ENCODE results near the gene TBC1D2.

The TBC1D2 gene, protein sequence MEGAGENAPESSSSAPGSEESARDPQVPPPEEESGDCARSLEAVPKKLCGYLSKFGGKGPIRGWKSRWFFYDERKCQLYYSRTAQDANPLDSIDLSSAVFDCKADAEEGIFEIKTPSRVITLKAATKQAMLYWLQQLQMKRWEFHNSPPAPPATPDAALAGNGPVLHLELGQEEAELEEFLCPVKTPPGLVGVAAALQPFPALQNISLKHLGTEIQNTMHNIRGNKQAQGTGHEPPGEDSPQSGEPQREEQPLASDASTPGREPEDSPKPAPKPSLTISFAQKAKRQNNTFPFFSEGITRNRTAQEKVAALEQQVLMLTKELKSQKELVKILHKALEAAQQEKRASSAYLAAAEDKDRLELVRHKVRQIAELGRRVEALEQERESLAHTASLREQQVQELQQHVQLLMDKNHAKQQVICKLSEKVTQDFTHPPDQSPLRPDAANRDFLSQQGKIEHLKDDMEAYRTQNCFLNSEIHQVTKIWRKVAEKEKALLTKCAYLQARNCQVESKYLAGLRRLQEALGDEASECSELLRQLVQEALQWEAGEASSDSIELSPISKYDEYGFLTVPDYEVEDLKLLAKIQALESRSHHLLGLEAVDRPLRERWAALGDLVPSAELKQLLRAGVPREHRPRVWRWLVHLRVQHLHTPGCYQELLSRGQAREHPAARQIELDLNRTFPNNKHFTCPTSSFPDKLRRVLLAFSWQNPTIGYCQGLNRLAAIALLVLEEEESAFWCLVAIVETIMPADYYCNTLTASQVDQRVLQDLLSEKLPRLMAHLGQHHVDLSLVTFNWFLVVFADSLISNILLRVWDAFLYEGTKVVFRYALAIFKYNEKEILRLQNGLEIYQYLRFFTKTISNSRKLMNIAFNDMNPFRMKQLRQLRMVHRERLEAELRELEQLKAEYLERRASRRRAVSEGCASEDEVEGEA

DNA sequence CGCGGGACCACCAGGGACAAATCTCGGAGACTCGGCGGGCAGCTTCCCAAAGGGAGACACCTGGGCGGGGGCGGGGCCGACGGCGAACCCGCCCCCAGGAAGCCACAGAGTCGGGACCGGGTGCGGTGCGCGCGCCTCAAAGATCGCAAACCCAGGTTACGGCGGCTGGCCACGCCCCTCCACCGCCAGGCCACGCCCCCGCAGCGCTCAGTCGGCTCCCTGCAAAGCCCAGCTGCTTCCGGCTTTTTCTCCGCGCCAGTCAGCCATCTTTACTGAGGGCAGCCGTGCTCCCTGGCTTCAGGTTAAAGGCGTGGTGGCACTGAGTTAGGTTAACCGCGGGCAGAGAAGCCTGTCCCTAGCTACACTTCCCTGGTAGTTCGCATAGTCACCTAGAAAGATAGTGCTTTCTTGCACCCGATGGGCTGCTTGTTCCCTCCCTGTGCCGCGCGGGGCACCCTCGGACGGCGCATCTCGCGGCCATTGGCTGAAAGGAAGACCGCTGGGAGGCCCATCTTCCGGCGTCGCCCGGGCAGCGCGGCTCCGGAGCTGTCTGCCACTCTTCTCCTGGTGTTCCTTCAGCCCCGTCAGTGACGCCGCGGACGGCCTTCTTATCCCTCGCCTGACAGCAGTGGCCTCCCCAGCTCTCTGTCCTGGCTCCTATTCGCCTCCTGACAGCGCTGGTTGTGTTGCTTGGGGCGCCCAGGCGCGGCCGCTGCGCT is at the start of gene TBC1D2:
TBC1D2 (minus strand) TSS at position 72 of the 719 bp plus-strand sequence. CDS start 108 bp downstream, outside the sequence.
- Histone ChIP-seq H3K27me3 (ENCODE audit: insufficient read depth, low read length) (peaks cover 11% of the 10 kb centered on the region; the same call in 1 of the 2 replicates), H3K36me3 (ENCODE audit: insufficient read depth, low read depth, low read length) (no peaks in the 10 kb centered on the region), H3K27ac (ENCODE audit: low read length) (peak within 1 kb of the TSS; percentile 26), H3K4me3 (ENCODE audit: low read length) (peak within 1 kb of the TSS; percentile 83), H3K9me3 (ENCODE audit: insufficient read depth, low read depth, low read length) (no peaks in the 10 kb centered on the region), H3K9ac (ENCODE audit: low read depth, low read length) (peak within 1 kb of the TSS; percentile 86), H3K4me1 (ENCODE audit: insufficient read depth, low read length) (peaks cover 5% of the 10 kb centered on the region; the same call in 1 of the 2 replicates)

DNA sequence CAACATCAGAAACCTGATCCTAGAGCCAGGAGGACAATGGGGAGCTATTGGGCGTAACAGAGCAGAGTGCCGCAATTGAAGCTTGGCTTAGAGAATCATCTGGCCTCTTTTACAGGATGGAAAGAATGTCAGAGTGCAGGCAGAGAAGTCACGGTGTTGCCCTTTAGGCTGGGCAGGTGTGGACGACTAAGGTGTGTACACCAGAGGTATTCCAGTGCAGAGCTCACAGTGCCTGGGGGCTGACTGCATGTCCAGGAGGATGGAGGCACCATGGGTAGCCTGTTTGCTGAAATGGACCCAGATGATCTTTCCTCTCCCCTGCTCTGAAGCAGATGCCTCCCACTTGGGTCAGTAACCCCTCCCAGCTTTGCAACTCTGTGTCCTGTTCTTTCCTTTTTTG is 48.9 kb upstream of the TBC1D2 start:
- Histone ChIP-seq H3K36me3 (ENCODE audit: insufficient read depth, low read depth, low read length) (no peaks in the 10 kb centered on the region), H3K27me3 (ENCODE audit: insufficient read depth, low read length) (no peaks in the 10 kb centered on the region; the same call in 1 of the 2 replicates), H3K4me1 (ENCODE audit: insufficient read depth, low read length) (no peaks in the 10 kb centered on the region), H3K9me3 (ENCODE audit: insufficient read depth, low read depth, low read length) (no peaks in the 10 kb centered on the region), H3K4me3 (ENCODE audit: low read length) (no peak overlapping the region), H3K27ac (ENCODE audit: low read length) (no peak overlapping the region), H3K9ac (ENCODE audit: low read depth, low read length) (no peak overlapping the region)

DNA sequence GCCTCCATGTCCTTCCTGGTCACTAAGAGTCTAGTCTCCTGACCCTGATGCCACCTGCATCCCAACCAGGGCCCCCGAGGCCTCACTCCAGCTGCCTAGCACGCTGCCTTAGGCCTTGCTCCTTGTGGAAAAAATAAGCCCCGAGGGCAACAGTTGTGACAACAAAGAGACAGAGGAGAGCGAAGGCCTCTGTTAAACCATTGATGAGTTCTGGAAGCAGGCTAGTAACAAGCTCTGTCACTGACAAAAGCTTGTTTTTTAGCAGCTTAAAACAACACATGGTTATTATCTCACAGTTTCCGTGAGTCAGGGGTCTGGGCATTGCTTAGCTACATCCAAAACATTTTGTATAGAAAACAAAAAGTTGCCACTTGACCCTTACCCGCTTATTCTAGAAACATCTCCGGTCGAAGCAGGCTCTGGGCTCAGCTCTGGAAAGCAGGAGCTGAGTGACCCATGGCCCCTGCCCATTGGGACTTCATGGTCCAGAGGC is 48.2 kb upstream of the TBC1D2 start:
- no peak overlapping the region for H3K9ac ChIP-seq (ENCODE audit: low read depth, low read length)
- no peak overlapping the region for H3K27ac ChIP-seq (ENCODE audit: low read length)

DNA sequence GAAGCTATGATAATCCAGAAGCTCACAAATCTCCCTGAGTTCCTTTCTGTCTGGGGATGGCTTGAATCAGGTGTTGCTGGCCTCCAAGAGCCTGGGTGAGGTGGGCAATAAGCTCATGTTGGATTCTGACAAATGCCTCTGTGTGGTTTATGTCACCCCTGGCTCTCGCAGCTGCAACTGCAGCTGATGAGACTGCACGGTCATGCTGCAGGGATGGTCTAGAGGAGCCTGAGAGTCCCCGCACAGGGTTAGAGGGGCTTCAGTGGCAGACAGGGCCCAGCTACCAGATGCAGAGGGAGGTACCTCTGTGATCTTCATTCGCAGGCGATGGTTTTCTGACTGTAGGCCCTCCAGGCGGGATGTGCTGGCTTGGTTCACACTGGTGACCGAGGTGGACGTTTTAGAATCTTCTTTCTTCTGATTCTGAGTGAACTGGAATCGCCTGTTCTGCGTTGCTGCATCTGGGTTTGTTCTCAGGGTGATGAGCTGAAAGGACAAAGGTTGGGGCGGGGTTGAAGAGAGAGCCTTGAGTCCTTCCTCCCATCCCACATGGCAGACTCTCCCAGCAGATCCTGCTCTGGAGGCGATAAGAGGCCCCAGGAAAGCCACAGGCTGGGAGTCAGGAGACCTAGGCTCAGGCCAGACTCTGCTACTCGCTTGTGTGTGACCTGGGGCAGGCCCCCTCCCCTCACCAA is 47.6 kb upstream of the TBC1D2 start:
- H3K27me3 ChIP-seq (ENCODE audit: insufficient read depth, low read length) = no peaks in the 10 kb centered on the region; the same call in 1 of the 2 replicates
- no peaks in the 10 kb centered on the region for H3K9me3 ChIP-seq (ENCODE audit: insufficient read depth, low read depth, low read length)
- H3K27ac ChIP-seq (ENCODE audit: low read length) = no peak overlapping the region
- H3K4me1 ChIP-seq (ENCODE audit: insufficient read depth, low read length) = no peaks in the 10 kb centered on the region
- no peaks in the 10 kb centered on the region for H3K36me3 ChIP-seq (ENCODE audit: insufficient read depth, low read depth, low read length)
- H3K4me3 ChIP-seq (ENCODE audit: low read length) = no peak overlapping the region
- H3K9ac ChIP-seq (ENCODE audit: low read depth, low read length) = no peak overlapping the region

More for the DNA sequence above, 48.2 kb upstream of the TBC1D2 start:
- no peaks in the 10 kb centered on the region for H3K9me3 ChIP-seq (ENCODE audit: insufficient read depth, low read depth, low read length)
- H3K4me1 ChIP-seq (ENCODE audit: insufficient read depth, low read length) = no peaks in the 10 kb centered on the region
- H3K4me3 ChIP-seq (ENCODE audit: low read length) = no peak overlapping the region
- no peaks in the 10 kb centered on the region for H3K36me3 ChIP-seq (ENCODE audit: insufficient read depth, low read depth, low read length)
- H3K27me3 ChIP-seq (ENCODE audit: insufficient read depth, low read length) = no peaks in the 10 kb centered on the region; the same call in 1 of the 2 replicates

DNA sequence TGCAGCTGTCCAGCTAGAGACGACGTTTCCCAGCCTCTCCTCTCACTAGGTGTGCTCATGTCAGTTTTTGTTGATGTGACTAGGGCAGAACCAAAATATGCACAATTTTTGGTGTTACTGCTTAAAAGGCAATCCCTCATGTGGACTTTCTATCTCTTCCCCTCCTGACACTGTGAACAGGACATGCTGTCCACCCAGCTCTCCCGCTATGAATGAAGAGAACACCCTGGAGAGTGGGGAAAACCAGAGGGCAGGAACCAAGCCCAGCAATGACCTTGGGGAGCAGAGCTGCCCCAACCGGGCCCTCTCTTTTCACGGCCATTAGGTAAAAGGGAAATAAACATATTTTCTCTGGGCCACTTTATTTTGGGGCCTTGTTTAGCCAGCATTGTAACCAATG is 46.7 kb upstream of the TBC1D2 start:
- no peaks in the 10 kb centered on the region for H3K4me1 ChIP-seq (ENCODE audit: insufficient read depth, low read length)
- H3K27me3 ChIP-seq (ENCODE audit: insufficient read depth, low read length) = no peaks in the 10 kb centered on the region; the same call in 1 of the 2 replicates
- H3K4me3 ChIP-seq (ENCODE audit: low read length) = no peak overlapping the region
- H3K9ac ChIP-seq (ENCODE audit: low read depth, low read length) = no peak overlapping the region
- H3K27ac ChIP-seq (ENCODE audit: low read length) = no peak overlapping the region
- no peaks in the 10 kb centered on the region for H3K9me3 ChIP-seq (ENCODE audit: insufficient read depth, low read depth, low read length)
- H3K36me3 ChIP-seq (ENCODE audit: insufficient read depth, low read depth, low read length) = no peaks in the 10 kb centered on the region

DNA sequence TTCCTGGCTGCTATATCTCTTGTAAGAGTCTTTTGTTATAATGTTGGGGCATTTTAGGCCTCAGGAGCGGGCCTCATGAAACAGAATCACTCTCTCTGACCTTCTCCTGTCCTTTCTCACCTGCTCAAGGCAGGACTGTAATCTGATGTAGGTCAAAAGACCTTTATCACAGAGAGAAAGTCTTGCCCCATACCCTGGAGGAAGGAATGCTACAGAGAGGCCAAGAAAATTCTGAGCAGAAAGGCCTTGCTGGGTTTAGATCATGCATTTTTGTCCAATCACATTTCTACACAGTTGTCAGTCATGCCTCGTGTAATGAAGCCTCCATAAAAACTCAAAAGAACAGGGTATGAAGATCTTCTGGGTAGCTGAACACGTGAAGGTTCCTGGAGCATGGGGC is 45.2 kb upstream of the TBC1D2 start:
- Histone ChIP-seq H3K27me3 (ENCODE audit: insufficient read depth, low read length) (no peaks in the 10 kb centered on the region; the same call in 1 of the 2 replicates), H3K9ac (ENCODE audit: low read depth, low read length) (no peak overlapping the region), H3K36me3 (ENCODE audit: insufficient read depth, low read depth, low read length) (no peaks in the 10 kb centered on the region), H3K27ac (ENCODE audit: low read length) (no peak overlapping the region), H3K9me3 (ENCODE audit: insufficient read depth, low read depth, low read length) (no peaks in the 10 kb centered on the region), H3K4me3 (ENCODE audit: low read length) (no peak overlapping the region), H3K4me1 (ENCODE audit: insufficient read depth, low read length) (no peaks in the 10 kb centered on the region)

DNA sequence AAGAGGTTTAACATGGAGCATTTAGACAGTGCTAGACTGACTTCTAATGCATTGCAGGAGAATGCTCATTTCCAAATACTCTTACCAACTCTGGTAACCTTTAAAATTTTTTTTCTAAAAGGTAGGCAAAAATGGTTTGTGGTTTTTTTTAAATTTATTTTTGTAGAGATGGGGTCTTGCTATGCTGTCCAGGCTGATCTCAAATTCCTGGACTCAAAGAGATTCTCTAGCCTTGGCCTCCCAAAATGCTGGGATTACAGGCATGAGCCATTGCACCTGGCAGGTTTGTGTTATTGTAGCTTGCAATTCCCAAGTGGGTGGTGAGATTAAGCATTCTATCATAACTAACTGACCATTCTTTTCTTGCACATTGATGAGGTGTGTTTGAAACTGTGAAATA is 43.0 kb upstream of the TBC1D2 start:
- no peaks in the 10 kb centered on the region; the same call in 1 of the 2 replicates for H3K27me3 ChIP-seq (ENCODE audit: insufficient read depth, low read length)
- H3K9ac ChIP-seq (ENCODE audit: low read depth, low read length) = no peak overlapping the region
- H3K9me3 ChIP-seq (ENCODE audit: insufficient read depth, low read depth, low read length) = no peaks in the 10 kb centered on the region
- H3K4me3 ChIP-seq (ENCODE audit: low read length) = no peak overlapping the region
- H3K36me3 ChIP-seq (ENCODE audit: insufficient read depth, low read depth, low read length) = no peaks in the 10 kb centered on the region
- no peaks in the 10 kb centered on the region for H3K4me1 ChIP-seq (ENCODE audit: insufficient read depth, low read length)
- no peak overlapping the region for H3K27ac ChIP-seq (ENCODE audit: low read length)

DNA sequence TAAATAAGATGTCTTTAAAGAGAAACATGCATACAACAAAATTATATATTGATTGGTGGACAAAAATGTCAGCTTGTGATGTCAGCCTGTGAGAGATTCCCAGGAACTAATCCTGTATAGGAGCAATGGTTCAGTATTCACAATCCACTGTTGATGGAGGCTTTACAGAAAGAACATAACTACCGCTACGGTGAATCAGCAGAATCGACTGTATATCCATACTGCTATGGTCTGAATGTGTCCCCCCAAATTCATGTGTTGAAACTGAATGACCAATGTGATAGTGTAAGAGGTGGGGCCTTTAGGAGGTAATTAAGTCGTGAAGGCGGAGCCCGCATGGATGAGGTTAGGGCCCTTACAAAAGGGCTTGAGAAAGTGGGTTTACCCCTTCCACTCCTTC is 40.4 kb upstream of the TBC1D2 start:
- Histone ChIP-seq H3K36me3 (ENCODE audit: insufficient read depth, low read depth, low read length) (no peaks in the 10 kb centered on the region), H3K4me3 (ENCODE audit: low read length) (no peak overlapping the region), H3K9ac (ENCODE audit: low read depth, low read length) (no peak overlapping the region), H3K4me1 (ENCODE audit: insufficient read depth, low read length) (no peaks in the 10 kb centered on the region), H3K27me3 (ENCODE audit: insufficient read depth, low read length) (no peaks in the 10 kb centered on the region), H3K27ac (ENCODE audit: low read length) (no peak overlapping the region), H3K9me3 (ENCODE audit: insufficient read depth, low read depth, low read length) (no peaks in the 10 kb centered on the region)

DNA sequence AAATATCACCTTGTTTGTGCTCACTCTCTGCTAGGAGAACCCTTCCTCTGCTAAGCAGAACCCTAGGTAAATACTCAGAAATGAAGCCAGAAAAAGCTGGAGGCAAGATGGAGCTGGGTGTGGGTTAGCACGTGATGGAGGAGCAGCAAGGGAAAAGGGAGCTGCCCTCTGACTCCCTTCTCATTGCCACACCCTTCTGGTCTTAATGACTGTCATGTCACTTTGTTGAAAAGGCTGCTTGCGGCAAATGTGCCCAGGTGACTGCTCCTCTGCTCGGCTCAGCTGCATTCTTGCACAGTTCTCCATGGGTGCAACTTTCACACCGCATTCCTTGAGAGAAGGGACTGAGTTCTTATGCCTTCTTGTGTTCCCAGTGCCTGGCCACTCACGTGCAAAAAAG is 36.4 kb upstream of the TBC1D2 start:
- H3K27me3 ChIP-seq (ENCODE audit: insufficient read depth, low read length) = no peaks in the 10 kb centered on the region
- H3K36me3 ChIP-seq (ENCODE audit: insufficient read depth, low read depth, low read length) = no peaks in the 10 kb centered on the region
- no peaks in the 10 kb centered on the region for H3K9me3 ChIP-seq (ENCODE audit: insufficient read depth, low read depth, low read length)
- no peaks in the 10 kb centered on the region for H3K4me1 ChIP-seq (ENCODE audit: insufficient read depth, low read length)
- no peak overlapping the region for H3K4me3 ChIP-seq (ENCODE audit: low read length)
- H3K27ac ChIP-seq (ENCODE audit: low read length) = no peak overlapping the region
- no peak overlapping the region for H3K9ac ChIP-seq (ENCODE audit: low read depth, low read length)

DNA sequence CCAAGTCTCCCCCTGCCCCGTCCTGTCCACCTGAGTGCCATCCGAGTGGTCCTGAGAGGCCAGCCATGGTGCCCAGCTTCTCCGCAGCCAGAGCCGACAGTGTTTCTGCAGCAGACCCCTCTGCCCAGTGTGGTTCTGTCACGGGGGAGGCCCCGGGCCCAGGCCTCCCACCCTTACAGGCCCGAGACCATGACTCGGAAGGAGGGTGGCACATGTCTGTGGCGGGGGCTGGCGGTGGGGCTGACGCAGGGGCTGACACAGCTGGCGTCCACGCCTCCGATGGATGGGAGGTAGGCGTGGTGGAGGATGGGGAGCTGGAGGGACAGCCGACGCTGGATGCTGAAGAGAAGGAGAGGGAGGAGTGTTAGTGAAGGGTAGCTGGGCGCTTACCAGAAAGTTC is 35.0 kb upstream of the TBC1D2 start:
- no peaks in the 10 kb centered on the region for H3K9me3 ChIP-seq (ENCODE audit: insufficient read depth, low read depth, low read length)
- H3K4me1 ChIP-seq (ENCODE audit: insufficient read depth, low read length) = no peaks in the 10 kb centered on the region
- H3K36me3 ChIP-seq (ENCODE audit: insufficient read depth, low read depth, low read length) = no peaks in the 10 kb centered on the region
- no peak overlapping the region for H3K27ac ChIP-seq (ENCODE audit: low read length)
- H3K4me3 ChIP-seq (ENCODE audit: low read length) = no peak overlapping the region
- H3K27me3 ChIP-seq (ENCODE audit: insufficient read depth, low read length) = no peaks in the 10 kb centered on the region
- no peak overlapping the region for H3K9ac ChIP-seq (ENCODE audit: low read depth, low read length)

Data from iPS-20b (cell line).